Stomach (tissue), 4 donors: ENCODE data around the gene ITSN2.

Source experiments
- POLR2A ChIP-seq, 4 donors: fragments of 450-650 bp; IDR thresholded peaks; one replicate each; pipeline ENCODE4 v1.6.1; 2016; ENCODE audit warnings: antibody characterized with exemption in 4 of 4, control low read depth in 2 of 4, mild to moderate bottlenecking in 1 of 4, moderate library complexity in 1 of 4
- TF ChIP-seq, protein P1 (sequence below), 7 experiments: fragments of 450-650 bp in 4 of 7; fragments of 200-600 bp in 3 of 7; sonication (generic) in 3 of 7; IDR thresholded peaks; one replicate each; pipeline ENCODE4 v1.5.1; 2016 to 2019; ENCODE audit warnings: antibody characterized with exemption in 7 of 7, control low read depth in 2 of 7, mild to moderate bottlenecking in 1 of 7

DNA sequence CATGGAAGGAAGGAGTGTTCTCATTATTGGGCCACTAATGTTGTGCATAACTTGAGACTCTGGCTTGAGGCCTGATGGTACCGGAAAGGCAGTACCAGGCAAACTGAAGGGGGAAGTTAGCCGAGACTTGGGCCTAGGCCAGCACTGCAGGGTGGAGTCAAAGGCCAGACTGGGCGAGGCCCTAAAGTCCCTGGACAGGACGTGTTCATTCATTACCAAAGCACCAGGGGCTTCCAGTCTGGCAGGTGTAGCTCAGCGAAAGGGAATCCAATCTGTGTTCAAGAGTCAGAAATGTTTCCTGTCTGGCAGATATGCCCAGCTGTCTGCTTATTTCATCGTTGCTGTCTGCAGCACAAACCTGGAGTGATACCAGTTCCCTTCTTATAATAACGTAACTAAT lies 4.7 kb upstream of the ITSN2 start:
- TF ChIP-seq, protein P1, sequence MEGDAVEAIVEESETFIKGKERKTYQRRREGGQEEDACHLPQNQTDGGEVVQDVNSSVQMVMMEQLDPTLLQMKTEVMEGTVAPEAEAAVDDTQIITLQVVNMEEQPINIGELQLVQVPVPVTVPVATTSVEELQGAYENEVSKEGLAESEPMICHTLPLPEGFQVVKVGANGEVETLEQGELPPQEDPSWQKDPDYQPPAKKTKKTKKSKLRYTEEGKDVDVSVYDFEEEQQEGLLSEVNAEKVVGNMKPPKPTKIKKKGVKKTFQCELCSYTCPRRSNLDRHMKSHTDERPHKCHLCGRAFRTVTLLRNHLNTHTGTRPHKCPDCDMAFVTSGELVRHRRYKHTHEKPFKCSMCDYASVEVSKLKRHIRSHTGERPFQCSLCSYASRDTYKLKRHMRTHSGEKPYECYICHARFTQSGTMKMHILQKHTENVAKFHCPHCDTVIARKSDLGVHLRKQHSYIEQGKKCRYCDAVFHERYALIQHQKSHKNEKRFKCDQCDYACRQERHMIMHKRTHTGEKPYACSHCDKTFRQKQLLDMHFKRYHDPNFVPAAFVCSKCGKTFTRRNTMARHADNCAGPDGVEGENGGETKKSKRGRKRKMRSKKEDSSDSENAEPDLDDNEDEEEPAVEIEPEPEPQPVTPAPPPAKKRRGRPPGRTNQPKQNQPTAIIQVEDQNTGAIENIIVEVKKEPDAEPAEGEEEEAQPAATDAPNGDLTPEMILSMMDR (IDR thresholded peaks at IDR 0.05) = no peak
- no peak for TF ChIP-seq POLR2A (IDR thresholded peaks at IDR 0.05)
